H1 (cell line): ENCODE measurements around the gene UBIAD1. TPM values are rescaled to one million over a fixed set of nuclear protein-coding genes. Genes with fewer than 3 reads are reported as not detected.

Experiments
- KDM1A ChIP-seq: fragments of 200-600, 300-600 bp; sonication (generic); IDR thresholded peaks from 2 replicates; pipeline ENCODE4 v1.7.1; 2016; ENCODE audit warnings: mild to moderate bottlenecking, low read length, borderline replicate concordance
- TAF7 ChIP-seq: optimal IDR thresholded peaks from 2 replicates; pipeline ENCODE3; 2011; ENCODE audit warnings: low read depth, mild to moderate bottlenecking, inconsistent platforms, low read length, moderate library complexity, borderline replicate concordance
- TCF12 ChIP-seq: IDR thresholded peaks from 2 replicates; pipeline ENCODE4 v1.6.1; 2011; ENCODE audit warnings: low read depth, mild to moderate bottlenecking, low read length
- polyA plus RNA-seq, 7 experiments: library from polyadenylated mRNA; depleted of rRNA in 3 of 7; stranded (reverse) in 5 of 7; unstranded in 2 of 7; fragments of >200 nt in 5 of 7; fragments of 200-250 nt in 2 of 7; gene quantifications; 1 replicate in 5 of 7; 2 replicates in 1 of 7; 4 replicates in 1 of 7; pipeline versions ENCODE4 v1.2.1 to v1.2.3, GENCODE V29; 2011 to 2013; ENCODE audit warnings: missing spikeins in 2 of 7, mixed read lengths in 2 of 7
- total RNA-seq: library from RNA; stranded (reverse); fragmentation: NEBNext Ultra II Directional; extraction: Animal tissue kit (Norgen Biotek cat#: 25700); gene quantifications from 2 replicates; pipeline ENCODE4 v1.2.1, GENCODE V29; 2021
- TF ChIP-seq, protein P1 (sequence below): IDR thresholded peaks from 2 replicates; pipeline ENCODE4 v1.6.1; 2011; ENCODE audit warnings: low read depth, mild to moderate bottlenecking, low read length; ENCODE audit not compliant: insufficient read depth

The UBIAD1 gene
- total and polyA plus RNA-seq, 2 of the 8 experiments (the other 6 are each of a cell fraction or from before 2014, with no cell fraction given): 23.4 to 26.6 TPM

DNA sequence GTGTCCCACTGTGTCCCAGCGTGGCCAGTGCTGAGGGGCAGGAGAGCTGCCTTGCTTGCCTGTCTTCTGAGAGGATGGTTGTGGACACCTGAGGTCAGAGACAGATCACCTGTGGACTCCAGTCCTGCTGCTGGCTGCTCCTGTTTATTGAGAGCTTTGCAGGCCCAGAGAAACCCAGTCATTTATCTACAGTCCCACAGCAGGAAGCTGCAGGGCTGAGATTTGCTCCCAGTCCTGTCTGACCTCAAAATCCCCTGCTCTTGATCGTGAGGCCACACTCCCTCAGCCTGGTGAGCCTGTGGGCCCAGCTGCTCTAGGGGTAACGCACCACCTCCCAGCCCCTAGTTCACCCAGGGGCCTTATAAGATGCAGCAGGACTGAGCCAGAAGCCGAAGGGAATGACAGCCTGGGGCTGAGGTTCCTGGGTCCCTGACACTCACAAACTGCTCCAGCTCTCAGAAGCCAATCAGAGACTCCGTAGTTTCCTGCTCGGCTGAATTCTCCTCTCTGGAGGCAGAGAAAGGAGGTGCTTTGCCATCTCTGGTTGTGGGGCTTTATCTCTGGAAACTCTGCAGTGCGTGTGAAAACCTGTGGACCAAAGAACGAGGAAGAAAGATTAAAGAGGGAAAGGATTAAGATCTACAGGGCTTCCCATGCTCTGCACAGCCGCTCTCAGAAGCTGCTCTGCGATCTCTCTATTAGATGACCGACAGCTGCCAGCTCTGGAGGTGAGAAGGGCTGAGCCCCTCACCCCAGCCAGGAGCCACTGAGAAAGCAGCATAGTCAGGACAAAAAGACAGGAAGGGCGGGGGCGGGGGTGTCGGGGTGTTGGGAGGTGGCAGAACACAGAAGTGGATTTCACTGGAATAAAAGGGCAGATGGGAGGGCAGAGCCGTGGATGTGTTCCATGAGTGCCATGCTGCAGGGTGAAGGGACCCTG lies 39.1 kb downstream of the UBIAD1 start (continued):
- no peak for TF ChIP-seq TAF7
- TF ChIP-seq, protein P1, sequence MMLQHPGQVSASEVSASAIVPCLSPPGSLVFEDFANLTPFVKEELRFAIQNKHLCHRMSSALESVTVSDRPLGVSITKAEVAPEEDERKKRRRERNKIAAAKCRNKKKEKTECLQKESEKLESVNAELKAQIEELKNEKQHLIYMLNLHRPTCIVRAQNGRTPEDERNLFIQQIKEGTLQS: no peak
- no peak for TF ChIP-seq KDM1A
- no peak for TF ChIP-seq TCF12
